MCF 10A (cell line): ENCODE results near the gene ARHGAP1. TPM values are rescaled to one million over a fixed set of nuclear protein-coding genes. Genes with fewer than 3 reads are reported as not detected.

Experiments
- BruUV-seq: library from RNA; stranded (reverse); fragments of 400-500 nt; replicated peaks from 2 replicates; lab custom pipeline; 2021; lab: Mats Ljungman, UMichigan
- CTCF ChIA-PET: fragments of 300-600 bp; sonication (Branson Sonifier 250); formaldehyde crosslinking; extraction: SDS; loops from one replicate; lab custom pipeline; 2021; ENCODE audit warnings: antibody characterized with exemption, inconsistent platforms; lab: Yijun Ruan, JAX
- POLR2A ChIA-PET: fragments of 300-600, 350-650 bp; sonication (Branson Sonifier 250); formaldehyde crosslinking; extraction: SDS; loops from one replicate; lab custom pipeline; 2020; ENCODE audit warnings: antibody characterized with exemption, inconsistent platforms; lab: Yijun Ruan, JAX
- DNase-seq: peaks from one replicate; pipeline ENCODE4 v3.0.0-alpha.2; 2018; ENCODE audit not compliant: unreplicated experiment
- H3K27ac Mint-ChIP-seq: one replicate; pipeline ENCODE4 v1.8.0; 2022; ENCODE audit warnings: mild to moderate bottlenecking, low read depth, mixed read lengths; ENCODE audit not compliant: unreplicated experiment
- H3K27me3 Mint-ChIP-seq: one replicate; pipeline ENCODE4 v1.8.0; 2022; ENCODE audit warnings: mixed read lengths; ENCODE audit not compliant: insufficient read depth, unreplicated experiment
- H3K36me3 Mint-ChIP-seq: one replicate; pipeline ENCODE4 v1.8.0; 2022; ENCODE audit warnings: mild to moderate bottlenecking, moderate library complexity, mixed read lengths; ENCODE audit not compliant: insufficient read depth, unreplicated experiment
- H3K4me1 Mint-ChIP-seq: one replicate; pipeline ENCODE4 v1.8.0; 2022; ENCODE audit warnings: mixed read lengths; ENCODE audit not compliant: insufficient read depth, unreplicated experiment
- H3K4me3 Mint-ChIP-seq: one replicate; pipeline ENCODE4 v1.8.0; 2022; ENCODE audit warnings: mild to moderate bottlenecking, moderate library complexity, mixed read lengths; ENCODE audit not compliant: unreplicated experiment
- H3K9me3 Mint-ChIP-seq: one replicate; pipeline ENCODE4 v1.8.0; 2022; ENCODE audit warnings: mixed read lengths; ENCODE audit not compliant: unreplicated experiment
- CTCF ChIP-seq: fragments of 200-600 bp; IDR thresholded peaks from one replicate; pipeline ENCODE4 v1.8.0; 2022; ENCODE audit warnings: antibody characterized with exemption, mild to moderate bottlenecking; ENCODE audit not compliant: unreplicated experiment
- intact Hi-C: fragments of 100-400 bp; cut with micrococcal nuclease; formaldehyde crosslinking; loops from 2 replicates; pipeline ENCODE4 v1.14.1; 2022
- total RNA-seq: library from RNA; stranded (reverse); gene quantifications from 2 replicates; pipeline ENCODE4 v1.2.3, GENCODE V29; 2022

ARHGAP1 gene
- total RNA-seq, 1 experiment from 2014 or later = 61.0 TPM

DNA sequence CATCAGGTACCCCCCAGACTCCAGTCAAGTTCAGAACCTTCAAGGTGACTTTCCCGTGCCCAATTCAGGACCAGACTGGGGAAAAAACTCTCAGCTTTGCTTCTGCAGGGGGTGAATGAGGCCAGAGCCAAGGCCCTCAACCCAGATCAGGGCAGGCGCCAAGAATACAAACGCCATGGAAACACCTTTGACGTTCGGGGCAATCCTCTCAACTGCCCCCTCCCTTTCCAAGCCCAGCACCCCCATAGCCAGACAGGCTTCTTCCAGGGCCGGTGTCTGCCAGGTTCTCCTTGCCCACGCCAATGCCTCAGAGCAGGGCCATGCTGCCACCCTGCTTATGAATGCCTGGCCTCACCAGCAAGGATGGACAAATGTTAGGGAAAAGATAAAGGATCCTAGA, 5.8 kb downstream of the ARHGAP1 start:
- no peak for DNase-seq
- Mint-ChIP-seq H3K36me3 (peaks cover 54% of the 10 kb centered on the region), H3K27me3 (no peaks in the 10 kb centered on the region), H3K27ac (peak overlapping the region; percentile 88), H3K4me3 (no peak overlapping the region), H3K4me1 (peaks cover 14% of the 10 kb centered on the region), H3K9me3 (no peaks in the 10 kb centered on the region)
- ChIA-PET POLR2A (no interaction called here), CTCF (no interaction called here)
- no TSS peak for BruUV-seq
- intact Hi-C loops = no loop called here
- no peak for TF ChIP-seq CTCF

DNA sequence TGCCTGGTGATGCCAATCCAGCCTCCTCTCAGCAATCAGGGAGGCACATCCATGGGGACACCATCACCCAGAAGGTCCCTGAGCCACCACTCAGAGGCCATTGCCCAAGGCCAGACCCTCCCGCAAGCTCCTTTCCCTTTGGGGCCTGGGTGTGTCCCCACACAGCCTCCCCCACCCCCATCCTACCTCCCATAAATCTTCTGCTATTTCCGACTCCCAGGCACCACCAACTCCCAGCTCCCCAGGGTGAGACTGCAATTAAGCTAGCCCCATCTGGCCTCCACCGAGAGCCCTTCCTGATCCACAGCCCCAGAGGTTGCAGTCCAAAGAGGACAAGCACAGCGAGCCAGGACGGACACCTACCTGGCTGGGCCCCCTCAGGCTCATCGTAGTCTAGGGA, 6.3 kb downstream of the ARHGAP1 start:
- Mint-ChIP-seq H3K4me3 (no peak overlapping the region), H3K27ac (peak overlapping the region; percentile 88), H3K4me1 (peaks cover 15% of the 10 kb centered on the region), H3K9me3 (no peaks in the 10 kb centered on the region), H3K36me3 (peaks cover 55% of the 10 kb centered on the region), H3K27me3 (no peaks in the 10 kb centered on the region)
- intact Hi-C loops = no loop called here
- BruUV-seq = no TSS peak
- no peak for TF ChIP-seq CTCF
- ChIA-PET CTCF (interaction anchor here (0.6 kb wide), 1 partner anchor 156 kb away, joined by 3 read pairs; no protein-coding TSS in a partner anchor), POLR2A (no interaction called here)
- no peak for DNase-seq

- no TSS peak for BruUV-seq
- CTCF ChIA-PET = interaction anchor here (0.6 to 1.0 kb wide), 2 partner anchors 24 to 156 kb away, joined by 3 to 4 read pairs; no protein-coding TSS in a partner anchor
These were observed 6.8 kb downstream of the ARHGAP1 start for GRCh38 chr11:46693597-46694012.

DNA sequence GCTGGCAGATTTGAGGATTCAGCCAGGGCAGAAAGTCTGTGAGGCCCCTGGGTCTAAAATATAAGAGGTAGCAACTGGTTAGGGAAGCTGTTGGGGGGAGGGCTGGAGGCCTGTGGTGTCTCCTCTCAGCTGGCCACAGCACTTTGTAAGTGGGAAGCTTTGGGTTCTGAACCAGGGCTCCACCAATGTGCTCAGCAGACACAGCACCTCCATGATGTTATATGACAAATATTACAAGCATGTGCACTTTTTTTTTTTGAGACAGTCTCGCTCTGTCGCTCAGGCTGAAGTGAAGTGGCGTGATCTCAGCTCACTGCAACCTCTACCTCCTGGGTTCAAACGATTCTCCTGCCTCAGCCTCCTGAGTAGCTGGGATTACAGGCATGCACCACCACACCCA, 8.0 kb downstream of the ARHGAP1 start:
- H3K9me3 Mint-ChIP-seq = no peaks in the 10 kb centered on the region
- intact Hi-C loops = no loop called here
- H3K27ac Mint-ChIP-seq = no peak overlapping the region
- peaks cover 14% of the 10 kb centered on the region for H3K4me1 Mint-ChIP-seq
- BruUV-seq = no TSS peak
- no peak for TF ChIP-seq CTCF
- H3K36me3 Mint-ChIP-seq = peaks cover 63% of the 10 kb centered on the region
- POLR2A ChIA-PET = no interaction called here
- no peak for DNase-seq
- H3K27me3 Mint-ChIP-seq = no peaks in the 10 kb centered on the region
- CTCF ChIA-PET = interaction anchor here (0.6 to 1.2 kb wide), 4 partner anchors 14 to 140 kb away, joined by 3 to 5 read pairs (median 4); no protein-coding TSS in a partner anchor
- no peak overlapping the region for H3K4me3 Mint-ChIP-seq

More at GRCh38 chr11:46693597-46694012, 6.8 kb downstream of the ARHGAP1 start:
- POLR2A ChIA-PET = interaction anchor here (0.6 kb wide), 1 partner anchor 1536 kb away, joined by 3 read pairs; no protein-coding TSS in a partner anchor
- Mint-ChIP-seq H3K36me3 (peaks cover 57% of the 10 kb centered on the region), H3K4me3 (no peak overlapping the region), H3K27me3 (no peaks in the 10 kb centered on the region), H3K27ac (peak overlapping the region; percentile 88), H3K4me1 (peaks cover 12% of the 10 kb centered on the region), H3K9me3 (no peaks in the 10 kb centered on the region)
- intact Hi-C loops = no loop called here
- no peak for DNase-seq
- TF ChIP-seq CTCF = no peak
